Dermis microvascular lymphatic vessel endothelial cell (primary cell): ENCODE results near the gene LIMK1. TPM values are rescaled to one million over a fixed set of nuclear protein-coding genes. Genes with fewer than 3 reads are reported as not detected.
A peak's percentile ranks its signal among the peaks of the same experiment; 100 is the strongest.
"Not testable (repeated sequence)": the region's sequence is repeated elsewhere in the genome, so short reads cannot be mapped to it uniquely, and the experiment has no call there.

Source experiments
- DNase-seq, 2 donors: peaks; one replicate each; pipeline versions ENCODE4 v3.0.0 to v3.0.0-alpha.2; 2010; ENCODE audit warnings: low read depth in 2 of 2
- total RNA-seq: library from RNA; depleted of rRNA; stranded (reverse); fragments of >200 nt; gene quantifications from 2 replicates; pipeline ENCODE4 v1.2.1, GENCODE V29; 2014

Gene LIMK1
- total RNA-seq, 1 donor from 2014 or later, result 13.9 TPM

- DNase-seq, result no peak
Observed at GRCh38 chr7:74121401-74122249, 38.0 kb downstream of the LIMK1 start.

- not testable (repeated sequence) for DNase-seq
Observed at GRCh38 chr7:74123892-74124291, 40.3 kb downstream of the LIMK1 start.

- no peak for DNase-seq
Observed at GRCh38 chr7:74126220-74126880, 42.7 kb downstream of the LIMK1 start.

- peak in 1 of 2 donors; percentile 12 for DNase-seq
Observed at GRCh38 chr7:74129887-74130286, 46.3 kb downstream of the LIMK1 start.

- DNase-seq, result no peak
Observed at GRCh38 chr7:74130518-74130917, 46.9 kb downstream of the LIMK1 start.

- no peak for DNase-seq
Observed at GRCh38 chr7:74134117-74134620, 50.6 kb downstream of the LIMK1 start.

- DNase-seq, result no peak
Observed at GRCh38 chr7:74138334-74138867, 54.8 kb downstream of the LIMK1 start.

GRCh38 chr7:74138945-74139843 lies 55.6 kb downstream of the LIMK1 start:
- DNase-seq, result no peak

- DNase-seq, result peak; percentile 14 to 55
Observed at GRCh38 chr7:74141705-74142104, 58.1 kb downstream of the LIMK1 start.

- DNase-seq, result peak in 1 of 2 donors; percentile 11
Observed at GRCh38 chr7:74143383-74143782, 59.8 kb downstream of the LIMK1 start.

- DNase-seq, result no peak
Observed at GRCh38 chr7:74148491-74148890, 64.9 kb downstream of the LIMK1 start.

GRCh38 chr7:74149071-74149470 lies 65.5 kb downstream of the LIMK1 start:
- no peak for DNase-seq

- no peak for DNase-seq
Observed at GRCh38 chr7:74149603-74150002, 66.0 kb downstream of the LIMK1 start.

- DNase-seq, result no peak
Observed at GRCh38 chr7:74153736-74154135, 70.1 kb downstream of the LIMK1 start.

- DNase-seq, result no peak
Observed at GRCh38 chr7:74155810-74156395, 72.3 kb downstream of the LIMK1 start.

- DNase-seq, result no peak
Observed at GRCh38 chr7:74157605-74158004, 74.0 kb downstream of the LIMK1 start.

- no peak for DNase-seq
Observed at GRCh38 chr7:74164985-74165456, 81.4 kb downstream of the LIMK1 start.

GRCh38 chr7:74165867-74166593 lies 82.4 kb downstream of the LIMK1 start:
- DNase-seq, result no peak

- DNase-seq, result not testable (repeated sequence)
Observed at GRCh38 chr7:74167324-74167723, 83.7 kb downstream of the LIMK1 start.
